IMR-90 (cell line): Measurements from ENCODE around the gene SVIL.
"Not testable (repeated sequence)": the region's sequence is repeated elsewhere in the genome, so short reads cannot be mapped to it uniquely, and the experiment has no call there.

ENCODE experiments used
- BHLHE40 ChIP-seq: fragments of 150-350 bp; IDR thresholded peaks from 2 replicates; pipeline ENCODE4 v1.6.1; 2016; ENCODE audit warnings: mild to moderate bottlenecking, low read depth, low read length
- CEBPB ChIP-seq: IDR thresholded peaks from 2 replicates; pipeline ENCODE4 v1.6.1; 2012; ENCODE audit warnings: low read depth, low read length, improper control_type of control experiment
- FOS ChIP-seq: fragments of 150-350 bp; IDR thresholded peaks from 2 replicates; pipeline ENCODE4 v1.6.1; 2016; ENCODE audit warnings: low read depth, low read length
- MAFK ChIP-seq: IDR thresholded peaks from 2 replicates; pipeline ENCODE4 v1.6.1; 2012; ENCODE audit warnings: low read depth, low read length, improper control_type of control experiment
- MAZ ChIP-seq: IDR thresholded peaks from 2 replicates; pipeline ENCODE4 v1.6.1; 2012; ENCODE audit warnings: low read depth, mild to moderate bottlenecking, low read length, improper control_type of control experiment, moderate library complexity, borderline replicate concordance
- POLR2A ChIP-seq: IDR thresholded peaks from 2 replicates; pipeline ENCODE4 v1.6.1; 2012; ENCODE audit warnings: mild to moderate bottlenecking, low read depth, low read length
- RAD21 ChIP-seq: IDR thresholded peaks from 2 replicates; pipeline ENCODE4 v1.6.1; 2012; ENCODE audit warnings: low read length, improper control_type of control experiment
- RCOR1 ChIP-seq: IDR thresholded peaks from 2 replicates; pipeline ENCODE4 v1.6.1; 2012; ENCODE audit warnings: mild to moderate bottlenecking, low read length, improper control_type of control experiment; ENCODE audit not compliant: insufficient replicate concordance
- RFX5 ChIP-seq: IDR thresholded peaks from 2 replicates; pipeline ENCODE4 v1.8.0; 2012; ENCODE audit warnings: low read depth, mild to moderate bottlenecking, low read length, moderate library complexity
- SMC3 ChIP-seq: fragments of 150-350 bp; IDR thresholded peaks from 2 replicates; pipeline ENCODE4 v1.6.1; 2016; ENCODE audit warnings: low read depth, mild to moderate bottlenecking, antibody characterized with exemption, low read length, moderate library complexity
- TF ChIP-seq, protein P1 (sequence below): conservative IDR thresholded peaks from 2 replicates; pipeline ENCODE4 v1.5.1; 2012; ENCODE audit warnings: mild to moderate bottlenecking, low read depth, low read length, improper control_type of control experiment
- TF ChIP-seq, protein P2 (sequence below): fragments of 150-350 bp; IDR thresholded peaks from 2 replicates; pipeline ENCODE4 v1.6.1; 2017; ENCODE audit warnings: mild to moderate bottlenecking, antibody characterized with exemption, low read length, low read depth

DNA sequence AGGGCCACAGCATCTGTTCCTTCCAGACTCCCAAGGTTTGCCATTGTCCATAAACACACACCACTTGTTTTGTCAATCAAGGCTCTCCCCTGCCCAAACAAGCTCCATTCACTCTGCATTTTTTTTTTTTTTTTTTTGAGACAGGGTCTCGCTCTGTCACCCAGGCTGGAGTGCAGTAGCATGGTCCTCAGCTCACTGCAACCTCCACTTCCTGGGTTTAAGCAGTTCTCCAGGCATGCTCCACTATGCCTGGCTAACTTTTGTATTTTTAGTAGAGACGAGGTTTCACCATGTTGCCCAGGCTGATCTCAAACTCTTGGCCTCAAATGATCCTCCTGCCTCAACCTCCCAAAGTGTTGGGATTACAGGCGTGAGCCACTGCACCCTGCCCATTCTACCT is 24.4 kb downstream of the SVIL start:
- TF ChIP-seq, protein P1, sequence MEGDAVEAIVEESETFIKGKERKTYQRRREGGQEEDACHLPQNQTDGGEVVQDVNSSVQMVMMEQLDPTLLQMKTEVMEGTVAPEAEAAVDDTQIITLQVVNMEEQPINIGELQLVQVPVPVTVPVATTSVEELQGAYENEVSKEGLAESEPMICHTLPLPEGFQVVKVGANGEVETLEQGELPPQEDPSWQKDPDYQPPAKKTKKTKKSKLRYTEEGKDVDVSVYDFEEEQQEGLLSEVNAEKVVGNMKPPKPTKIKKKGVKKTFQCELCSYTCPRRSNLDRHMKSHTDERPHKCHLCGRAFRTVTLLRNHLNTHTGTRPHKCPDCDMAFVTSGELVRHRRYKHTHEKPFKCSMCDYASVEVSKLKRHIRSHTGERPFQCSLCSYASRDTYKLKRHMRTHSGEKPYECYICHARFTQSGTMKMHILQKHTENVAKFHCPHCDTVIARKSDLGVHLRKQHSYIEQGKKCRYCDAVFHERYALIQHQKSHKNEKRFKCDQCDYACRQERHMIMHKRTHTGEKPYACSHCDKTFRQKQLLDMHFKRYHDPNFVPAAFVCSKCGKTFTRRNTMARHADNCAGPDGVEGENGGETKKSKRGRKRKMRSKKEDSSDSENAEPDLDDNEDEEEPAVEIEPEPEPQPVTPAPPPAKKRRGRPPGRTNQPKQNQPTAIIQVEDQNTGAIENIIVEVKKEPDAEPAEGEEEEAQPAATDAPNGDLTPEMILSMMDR = not testable (repeated sequence)
- not testable (repeated sequence) for TF ChIP-seq RFX5, CEBPB, POLR2A, RAD21, FOS, RCOR1, MAZ, SMC3, BHLHE40, MAFK
- TF ChIP-seq, protein P2, sequence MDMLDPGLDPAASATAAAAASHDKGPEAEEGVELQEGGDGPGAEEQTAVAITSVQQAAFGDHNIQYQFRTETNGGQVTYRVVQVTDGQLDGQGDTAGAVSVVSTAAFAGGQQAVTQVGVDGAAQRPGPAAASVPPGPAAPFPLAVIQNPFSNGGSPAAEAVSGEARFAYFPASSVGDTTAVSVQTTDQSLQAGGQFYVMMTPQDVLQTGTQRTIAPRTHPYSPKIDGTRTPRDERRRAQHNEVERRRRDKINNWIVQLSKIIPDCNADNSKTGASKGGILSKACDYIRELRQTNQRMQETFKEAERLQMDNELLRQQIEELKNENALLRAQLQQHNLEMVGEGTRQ = not testable (repeated sequence)
